Measurements from ENCODE around the gene SNAPC3. TPM values are rescaled to one million over a fixed set of nuclear protein-coding genes. Genes with fewer than 3 reads are reported as not detected.
"Not testable (repeated sequence)": the region's sequence is repeated elsewhere in the genome, so short reads cannot be mapped to it uniquely, and the experiment has no call there.

SNAPC3 gene
- total RNA-seq, 5 donors from 2014 or later (not counting 1 experiment from before 2014, with no cell fraction given) = 11.3 to 32.4 (median 25.6) TPM

GRCh38 chr9:15379317-15379716 lies 43.4 kb upstream of the SNAPC3 start:
- 69% methylated on average over 4 of the region's 4 CpGs for WGBS (ENCODE audit: insufficient coverage)
- H3K27ac Mint-ChIP-seq; H3K27me3 Mint-ChIP-seq; H3K4me1 ChIP-seq (ENCODE audit: control insufficient read depth in 1 of 2, extremely low read depth in 1 of 2, insufficient read depth in 2 of 2, low read length in 2 of 2); H3K27ac ChIP-seq (ENCODE audit: low read length); ATAC-seq (replicated peaks in 1 of 4); CTCF ChIA-PET; H3K36me3 ChIP-seq (ENCODE audit: control insufficient read depth in 2 of 2, extremely low read depth in 1 of 2, insufficient read depth in 1 of 2, low read length in 1 of 2); POLR2A ChIA-PET; H3K4me3 ChIP-seq (ENCODE audit: control insufficient read depth in 1 of 2, extremely low read depth in 1 of 2, low read length in 1 of 2); DNase-seq; H3K9me3 ChIP-seq; H3K4me1 Mint-ChIP-seq; H3K4me3 Mint-ChIP-seq; H3K36me3 Mint-ChIP-seq: not testable (repeated sequence)
- H3K9me3 Mint-ChIP-seq = peaks cover 0 to 11% (median 6%) of the 10 kb centered on the region in 3 donors
- peaks cover 0 to 14% of the 10 kb centered on the region in 2 experiments for H3K27me3 ChIP-seq (replicated peaks in 1 of 2; ENCODE audit: control insufficient read depth in 2 of 2, extremely low read depth in 1 of 2, insufficient read depth in 2 of 2, low read length in 1 of 2)

GRCh38 chr9:15379888-15380287 lies 42.8 kb upstream of the SNAPC3 start:
- H3K9me3 ChIP-seq; CTCF ChIA-PET; DNase-seq; H3K4me3 ChIP-seq (ENCODE audit: control insufficient read depth in 1 of 2, extremely low read depth in 1 of 2, low read length in 1 of 2); POLR2A ChIA-PET; H3K27me3 Mint-ChIP-seq; H3K36me3 ChIP-seq (ENCODE audit: control insufficient read depth in 2 of 2, extremely low read depth in 1 of 2, insufficient read depth in 1 of 2, low read length in 1 of 2); H3K27ac Mint-ChIP-seq; H3K36me3 Mint-ChIP-seq; H3K4me3 Mint-ChIP-seq; H3K27ac ChIP-seq (ENCODE audit: low read length); H3K4me1 Mint-ChIP-seq; H3K4me1 ChIP-seq (ENCODE audit: control insufficient read depth in 1 of 2, extremely low read depth in 1 of 2, insufficient read depth in 2 of 2, low read length in 2 of 2); ATAC-seq (replicated peaks in 1 of 4): not testable (repeated sequence)
- WGBS (ENCODE audit: insufficient coverage) = 83% methylated on average over 2 of the region's 5 CpGs
- H3K27me3 ChIP-seq (replicated peaks in 1 of 2; ENCODE audit: control insufficient read depth in 2 of 2, extremely low read depth in 1 of 2, insufficient read depth in 2 of 2, low read length in 1 of 2) = peaks cover 0 to 11% of the 10 kb centered on the region in 2 experiments
- peaks cover 0 to 11% (median 6%) of the 10 kb centered on the region in 3 donors for H3K9me3 Mint-ChIP-seq

- CTCF ChIA-PET = no interaction called here
- H3K9me3 ChIP-seq = no peaks in the 10 kb centered on the region
- peaks cover 0 to 6% of the 10 kb centered on the region in 2 experiments for H3K27me3 ChIP-seq (replicated peaks in 1 of 2; ENCODE audit: control insufficient read depth in 2 of 2, extremely low read depth in 1 of 2, insufficient read depth in 2 of 2, low read length in 1 of 2)
- POLR2A ChIA-PET = no interaction called here
- no peaks in the 10 kb centered on the region for H3K4me1 ChIP-seq (ENCODE audit: control insufficient read depth in 1 of 2, extremely low read depth in 1 of 2, insufficient read depth in 2 of 2, low read length in 2 of 2)
- DNase-seq (no peak), ATAC-seq (replicated peaks in 1 of 4) (no peak)
- Mint-ChIP-seq H3K9me3 (peaks cover 0 to under 1% (median 0%) of the 10 kb centered on the region in 3 donors), H3K36me3 (no peaks in the 10 kb centered on the region), H3K4me3 (no peak overlapping the region), H3K4me1 (peaks cover 0 to 2% (median 0%) of the 10 kb centered on the region in 3 donors), H3K27ac (no peak overlapping the region), H3K27me3 (peaks cover 6 to 9% of the 10 kb centered on the region in 2 donors)
- WGBS (ENCODE audit: insufficient coverage) = 100% methylated on average over 1 of the region's 1 CpG
- H3K27ac ChIP-seq (ENCODE audit: low read length) = no peak overlapping the region
- no peak overlapping the region for H3K4me3 ChIP-seq (ENCODE audit: control insufficient read depth in 1 of 2, extremely low read depth in 1 of 2, low read length in 1 of 2)
- H3K36me3 ChIP-seq (ENCODE audit: control insufficient read depth in 2 of 2, extremely low read depth in 1 of 2, insufficient read depth in 1 of 2, low read length in 1 of 2) = no peaks in the 10 kb centered on the region
Observed at GRCh38 chr9:15381491-15381890, 41.2 kb upstream of the SNAPC3 start.

GRCh38 chr9:15386465-15386864 lies 36.2 kb upstream of the SNAPC3 start:
- Mint-ChIP-seq H3K27me3 (peaks cover 0 to 7% of the 10 kb centered on the region in 2 donors), H3K4me1 (peaks cover 0 to 2% (median 0%) of the 10 kb centered on the region in 3 donors), H3K36me3 (no peaks in the 10 kb centered on the region), H3K4me3 (no peak overlapping the region), H3K27ac (no peak overlapping the region), H3K9me3 (no peaks in the 10 kb centered on the region)
- CTCF ChIA-PET = no interaction called here
- POLR2A ChIA-PET = interaction anchor here in 1 of 2 donors (0.6 kb wide), 1 partner anchor 165 kb away, joined by 5 read pairs; no protein-coding TSS in a partner anchor
- Histone ChIP-seq H3K27me3 (replicated peaks in 1 of 2; ENCODE audit: control insufficient read depth in 2 of 2, extremely low read depth in 1 of 2, insufficient read depth in 2 of 2, low read length in 1 of 2) (no peaks in the 10 kb centered on the region), H3K9me3 (no peaks in the 10 kb centered on the region), H3K27ac (ENCODE audit: low read length) (no peak overlapping the region), H3K4me1 (ENCODE audit: control insufficient read depth in 1 of 2, extremely low read depth in 1 of 2, insufficient read depth in 2 of 2, low read length in 2 of 2) (no peaks in the 10 kb centered on the region), H3K4me3 (ENCODE audit: control insufficient read depth in 1 of 2, extremely low read depth in 1 of 2, low read length in 1 of 2) (no peak overlapping the region), H3K36me3 (ENCODE audit: control insufficient read depth in 2 of 2, extremely low read depth in 1 of 2, insufficient read depth in 1 of 2, low read length in 1 of 2) (no peaks in the 10 kb centered on the region)
- WGBS (ENCODE audit: insufficient coverage) = 68% methylated on average over 5 of the region's 6 CpGs
- no peak for ATAC-seq (replicated peaks in 1 of 4)
- no peak for DNase-seq

GRCh38 chr9:15389173-15389572 lies 33.5 kb upstream of the SNAPC3 start:
- Mint-ChIP-seq H3K27me3 (no peaks in the 10 kb centered on the region), H3K27ac (no peak overlapping the region), H3K36me3 (no peaks in the 10 kb centered on the region), H3K4me1 (peaks cover 0 to 2% (median 0%) of the 10 kb centered on the region in 3 donors), H3K9me3 (no peaks in the 10 kb centered on the region), H3K4me3 (no peak overlapping the region)
- H3K4me3 ChIP-seq (ENCODE audit: control insufficient read depth in 1 of 2, extremely low read depth in 1 of 2, low read length in 1 of 2) = no peak overlapping the region
- no peaks in the 10 kb centered on the region for H3K27me3 ChIP-seq (replicated peaks in 1 of 2; ENCODE audit: control insufficient read depth in 2 of 2, extremely low read depth in 1 of 2, insufficient read depth in 2 of 2, low read length in 1 of 2)
- no peaks in the 10 kb centered on the region for H3K4me1 ChIP-seq (ENCODE audit: control insufficient read depth in 1 of 2, extremely low read depth in 1 of 2, insufficient read depth in 2 of 2, low read length in 2 of 2)
- ChIA-PET CTCF (no interaction called here), POLR2A (no interaction called here)
- H3K36me3 ChIP-seq (ENCODE audit: control insufficient read depth in 2 of 2, extremely low read depth in 1 of 2, insufficient read depth in 1 of 2, low read length in 1 of 2) = no peaks in the 10 kb centered on the region
- no peak overlapping the region for H3K27ac ChIP-seq (ENCODE audit: low read length)
- DNase-seq = no peak
- no peaks in the 10 kb centered on the region for H3K9me3 ChIP-seq
- no peak for ATAC-seq (replicated peaks in 1 of 4)

GRCh38 chr9:15389631-15390030 lies 33.0 kb upstream of the SNAPC3 start:
- no peak overlapping the region for H3K4me3 Mint-ChIP-seq
- CTCF ChIA-PET = no interaction called here
- H3K4me1 Mint-ChIP-seq = peaks cover 0 to 2% (median 0%) of the 10 kb centered on the region in 3 donors
- no peak for DNase-seq
- no peaks in the 10 kb centered on the region for H3K36me3 Mint-ChIP-seq
- H3K27me3 Mint-ChIP-seq = no peaks in the 10 kb centered on the region
- Histone ChIP-seq H3K4me1 (ENCODE audit: control insufficient read depth in 1 of 2, extremely low read depth in 1 of 2, insufficient read depth in 2 of 2, low read length in 2 of 2) (no peaks in the 10 kb centered on the region), H3K36me3 (ENCODE audit: control insufficient read depth in 2 of 2, extremely low read depth in 1 of 2, insufficient read depth in 1 of 2, low read length in 1 of 2) (no peaks in the 10 kb centered on the region), H3K27me3 (replicated peaks in 1 of 2; ENCODE audit: control insufficient read depth in 2 of 2, extremely low read depth in 1 of 2, insufficient read depth in 2 of 2, low read length in 1 of 2) (no peaks in the 10 kb centered on the region), H3K9me3 (no peaks in the 10 kb centered on the region), H3K27ac (ENCODE audit: low read length) (no peak overlapping the region), H3K4me3 (ENCODE audit: control insufficient read depth in 1 of 2, extremely low read depth in 1 of 2, low read length in 1 of 2) (no peak overlapping the region)
- POLR2A ChIA-PET = no interaction called here
- no CpG with 5 or more reads among the region's 4 CpGs for WGBS (ENCODE audit: insufficient coverage)
- H3K27ac Mint-ChIP-seq = no peak overlapping the region
- no peaks in the 10 kb centered on the region for H3K9me3 Mint-ChIP-seq
- ATAC-seq (replicated peaks in 1 of 4) = no peak

- Histone ChIP-seq H3K27ac (ENCODE audit: low read length) (no peak overlapping the region), H3K27me3 (replicated peaks in 1 of 2; ENCODE audit: control insufficient read depth in 2 of 2, extremely low read depth in 1 of 2, insufficient read depth in 2 of 2, low read length in 1 of 2) (no peaks in the 10 kb centered on the region), H3K4me1 (ENCODE audit: control insufficient read depth in 1 of 2, extremely low read depth in 1 of 2, insufficient read depth in 2 of 2, low read length in 2 of 2) (no peaks in the 10 kb centered on the region), H3K4me3 (ENCODE audit: control insufficient read depth in 1 of 2, extremely low read depth in 1 of 2, low read length in 1 of 2) (no peak overlapping the region), H3K9me3 (no peaks in the 10 kb centered on the region), H3K36me3 (ENCODE audit: control insufficient read depth in 2 of 2, extremely low read depth in 1 of 2, insufficient read depth in 1 of 2, low read length in 1 of 2) (no peaks in the 10 kb centered on the region)
- no peak overlapping the region for H3K4me3 Mint-ChIP-seq
- 100% methylated on average over 1 of the region's 2 CpGs for WGBS (ENCODE audit: insufficient coverage)
- CTCF ChIA-PET = no interaction called here
- no peaks in the 10 kb centered on the region for H3K9me3 Mint-ChIP-seq
- ATAC-seq (replicated peaks in 1 of 4) = no peak
- no peaks in the 10 kb centered on the region for H3K36me3 Mint-ChIP-seq
- H3K27ac Mint-ChIP-seq = no peak overlapping the region
- H3K4me1 Mint-ChIP-seq = peaks cover 0 to 2% (median 0%) of the 10 kb centered on the region in 3 donors
- no peaks in the 10 kb centered on the region for H3K27me3 Mint-ChIP-seq
- POLR2A ChIA-PET = no interaction called here
- DNase-seq = no peak
Observed at GRCh38 chr9:15390201-15390600, 32.5 kb upstream of the SNAPC3 start.

Data from T-cell (primary cell).